ENCODE data around the gene CARMIL1.

Gene CARMIL1

GRCh38 chr6:25239498-25239897 is 39.7 kb upstream of the CARMIL1 start:
- H3K4me1 ChIP-seq (ENCODE audit: control insufficient read depth, insufficient read depth, low read length) = peaks cover 10% of the 10 kb centered on the region
- H3K9me3 ChIP-seq (ENCODE audit: control insufficient read depth, insufficient read depth, low read depth, low read length) = no peaks in the 10 kb centered on the region
- H3K27ac ChIP-seq (ENCODE audit: extremely low read depth, low read depth, low read length) = no peak overlapping the region
- no peak overlapping the region for H3K4me3 ChIP-seq (ENCODE audit: low read depth, low read length)
- CTCF ChIA-PET = interaction anchor here (0.7 to 1.6 kb wide), 2 partner anchors 19 to 168 kb away, joined by 3 to 4 read pairs; no protein-coding TSS in a partner anchor
- TF ChIP-seq ZNF169 (tag by site-specific recombination; IDR thresholded peaks at IDR 0.05) = no peak
- TF ChIP-seq BCL11A (tag by site-specific recombination; IDR thresholded peaks at IDR 0.05; ENCODE audit: low read depth) = peak; percentile 71; the same call in 1 of the 2 replicates
- no peak for TF ChIP-seq ZNF777 (tag by site-specific recombination; IDR thresholded peaks at IDR 0.05; ENCODE audit: borderline replicate concordance)
- no peak for TF ChIP-seq ZNF223 (tag by site-specific recombination; IDR thresholded peaks at IDR 0.05)
- no peak for TF ChIP-seq ZNF398 (tag by site-specific recombination; IDR thresholded peaks at IDR 0.05)
- no peak for TF ChIP-seq SETDB1 (IDR thresholded peaks at IDR 0.05; ENCODE audit: insufficient read length, low read length)
- TF ChIP-seq ZBTB17 (tag by site-specific recombination; IDR thresholded peaks at IDR 0.05) = no peak
- TF ChIP-seq ZBTB44 (tag by site-specific recombination; IDR thresholded peaks at IDR 0.05) = 0 out of 2 replicates have a peak, but pooled peaks have one; percentile 15
- peak; percentile 80 for TF ChIP-seq FEZF1 (tag by site-specific recombination; IDR thresholded peaks at IDR 0.05)
- 0 out of 2 replicates have a peak, but pooled peaks have one; percentile 57 for TF ChIP-seq ZNF664 (tag by site-specific recombination; IDR thresholded peaks at IDR 0.05)
- TF ChIP-seq OSR2 (tag by site-specific recombination; IDR thresholded peaks at IDR 0.05) = peak; percentile 61
- TF ChIP-seq ZXDB (tag by site-specific recombination; IDR thresholded peaks at IDR 0.05) = peak; percentile 28; the same call in 1 of the 2 replicates
- TF ChIP-seq ZSCAN5A (tag by site-specific recombination; IDR thresholded peaks at IDR 0.05) = no peak
- TF ChIP-seq SCRT1 (tag by site-specific recombination; IDR thresholded peaks at IDR 0.05; ENCODE audit: borderline replicate concordance) = no peak
- peak; percentile 85 for TF ChIP-seq BCL11B (tag by site-specific recombination; IDR thresholded peaks at IDR 0.05; ENCODE audit: low read depth)
- TF ChIP-seq WT1 (tag by site-specific recombination; IDR thresholded peaks at IDR 0.05) = no peak
- peak; percentile 81 for TF ChIP-seq PRDM6 (tag by site-specific recombination; IDR thresholded peaks at IDR 0.05)
- TF ChIP-seq ELK4 (IDR thresholded peaks at IDR 0.05; ENCODE audit: borderline replicate concordance, low read depth, low read length) = no peak
- no peak for TF ChIP-seq ZNF660 (tag by site-specific recombination; IDR thresholded peaks at IDR 0.05)
- 0 out of 2 replicates have a peak, but pooled peaks have one; percentile 45 for TF ChIP-seq ZNF18 (tag by site-specific recombination; IDR thresholded peaks at IDR 0.05)
- TF ChIP-seq PATZ1 (tag by site-specific recombination; IDR thresholded peaks at IDR 0.05) = 0 out of 2 replicates have a peak, but pooled peaks have one; percentile 22
- peak; percentile 78 for TF ChIP-seq ZNF843 (tag by site-specific recombination; IDR thresholded peaks at IDR 0.05)
- no peak for TF ChIP-seq ZNF433 (tag by site-specific recombination; IDR thresholded peaks at IDR 0.05; ENCODE audit: low read depth)
- no peak for TF ChIP-seq RBAK (tag by site-specific recombination; IDR thresholded peaks at IDR 0.05)
- H3K36me3 ChIP-seq (ENCODE audit: control insufficient read depth in 2 of 2, insufficient read depth in 1 of 2, low read length in 2 of 2) = no peaks in the 10 kb centered on the region
- POLR2A ChIA-PET = no interaction called here
